Nephron (organoid): ENCODE data around the gene ANGPT4.

Experiments used
- H3K27ac Mint-ChIP-seq, 3 experiments: 2 replicates each; pipeline ENCODE4 v1.8.0; 2020; ENCODE audit warnings: mixed read lengths in 3 of 3, mild to moderate bottlenecking in 2 of 3, moderate library complexity in 1 of 3
- H3K27me3 Mint-ChIP-seq: 2 replicates; pipeline ENCODE4 v1.8.0; 2021; ENCODE audit warnings: low read depth, mild to moderate bottlenecking, moderate library complexity, mixed read lengths
- H3K36me3 Mint-ChIP-seq: 2 replicates; pipeline ENCODE4 v1.8.0; 2020; ENCODE audit warnings: low read depth, mixed read lengths
- H3K4me1 Mint-ChIP-seq: 2 replicates; pipeline ENCODE4 v1.8.0; 2020; ENCODE audit warnings: mixed read lengths
- H3K4me3 Mint-ChIP-seq, 3 experiments: 2 replicates each; pipeline ENCODE4 v1.8.0; 2020; ENCODE audit warnings: mild to moderate bottlenecking in 3 of 3, mixed read lengths in 3 of 3, moderate library complexity in 2 of 3
- H3K9me3 Mint-ChIP-seq: 2 replicates; pipeline ENCODE4 v1.8.0; 2020; ENCODE audit warnings: mixed read lengths
- CTCF ChIP-seq, 3 experiments: fragments of 200-600 bp; sonication (generic); IDR thresholded peaks; one replicate each; pipeline ENCODE4 v1.5.0; 2021; ENCODE audit warnings: antibody characterized with exemption in 3 of 3; ENCODE audit not compliant: unreplicated experiment in 3 of 3

Gene ANGPT4

GRCh38 chr20:945841-946240 lies 29.7 kb upstream of the ANGPT4 start:
- Mint-ChIP-seq H3K36me3 (no peaks in the 10 kb centered on the region), H3K27me3 (peaks cover 14% of the 10 kb centered on the region), H3K4me3 (no peak overlapping the region), H3K27ac (no peak overlapping the region), H3K4me1 (no peaks in the 10 kb centered on the region), H3K9me3 (no peaks in the 10 kb centered on the region)
- TF ChIP-seq CTCF (IDR thresholded peaks at IDR 0.05; ENCODE audit: unreplicated experiment in 3 of 3) = no peak

GRCh38 chr20:944774-945410 lies 28.8 kb upstream of the ANGPT4 start:
- no peak for TF ChIP-seq CTCF (IDR thresholded peaks at IDR 0.05; ENCODE audit: unreplicated experiment in 3 of 3)
- H3K36me3 Mint-ChIP-seq = no peaks in the 10 kb centered on the region
- no peak overlapping the region for H3K4me3 Mint-ChIP-seq
- H3K4me1 Mint-ChIP-seq = no peaks in the 10 kb centered on the region
- peaks cover 14% of the 10 kb centered on the region for H3K27me3 Mint-ChIP-seq
- H3K27ac Mint-ChIP-seq = no peak overlapping the region
- no peaks in the 10 kb centered on the region for H3K9me3 Mint-ChIP-seq

GRCh38 chr20:944148-944547 lies 28.0 kb upstream of the ANGPT4 start:
- Mint-ChIP-seq H3K4me3 (no peak overlapping the region), H3K27ac (no peak overlapping the region), H3K36me3 (no peaks in the 10 kb centered on the region), H3K27me3 (peaks cover 14% of the 10 kb centered on the region), H3K4me1 (no peaks in the 10 kb centered on the region), H3K9me3 (no peaks in the 10 kb centered on the region)
- TF ChIP-seq CTCF (IDR thresholded peaks at IDR 0.05; ENCODE audit: unreplicated experiment in 3 of 3) = no peak

GRCh38 chr20:942611-943010 lies 26.5 kb upstream of the ANGPT4 start:
- Mint-ChIP-seq H3K4me1 (no peaks in the 10 kb centered on the region), H3K36me3 (no peaks in the 10 kb centered on the region), H3K27me3 (peaks cover 14% of the 10 kb centered on the region), H3K27ac (no peak overlapping the region), H3K9me3 (no peaks in the 10 kb centered on the region), H3K4me3 (no peak overlapping the region)
- no peak for TF ChIP-seq CTCF (IDR thresholded peaks at IDR 0.05; ENCODE audit: unreplicated experiment in 3 of 3)

GRCh38 chr20:940926-941325 lies 24.8 kb upstream of the ANGPT4 start:
- H3K27me3 Mint-ChIP-seq = peaks cover 8% of the 10 kb centered on the region
- no peak overlapping the region for H3K27ac Mint-ChIP-seq
- no peaks in the 10 kb centered on the region for H3K9me3 Mint-ChIP-seq
- H3K4me1 Mint-ChIP-seq = no peaks in the 10 kb centered on the region
- TF ChIP-seq CTCF (IDR thresholded peaks at IDR 0.05; ENCODE audit: unreplicated experiment in 3 of 3) = no peak
- H3K36me3 Mint-ChIP-seq = no peaks in the 10 kb centered on the region
- H3K4me3 Mint-ChIP-seq = no peak overlapping the region

- Mint-ChIP-seq H3K4me1 (no peaks in the 10 kb centered on the region), H3K36me3 (no peaks in the 10 kb centered on the region), H3K4me3 (no peak overlapping the region), H3K9me3 (no peaks in the 10 kb centered on the region), H3K27me3 (peaks cover 5% of the 10 kb centered on the region), H3K27ac (no peak overlapping the region)
- no peak for TF ChIP-seq CTCF (IDR thresholded peaks at IDR 0.05; ENCODE audit: unreplicated experiment in 3 of 3)
Measured at GRCh38 chr20:939606-940005, 23.5 kb upstream of the ANGPT4 start.
